Measurements from ENCODE around the gene FBXW10B.
A peak's percentile ranks its signal among the peaks of the same experiment; 100 is the strongest.
"Not testable (repeated sequence)": the region's sequence is repeated elsewhere in the genome, so short reads cannot be mapped to it uniquely, and the experiment has no call there.

Gene FBXW10B

DNA sequence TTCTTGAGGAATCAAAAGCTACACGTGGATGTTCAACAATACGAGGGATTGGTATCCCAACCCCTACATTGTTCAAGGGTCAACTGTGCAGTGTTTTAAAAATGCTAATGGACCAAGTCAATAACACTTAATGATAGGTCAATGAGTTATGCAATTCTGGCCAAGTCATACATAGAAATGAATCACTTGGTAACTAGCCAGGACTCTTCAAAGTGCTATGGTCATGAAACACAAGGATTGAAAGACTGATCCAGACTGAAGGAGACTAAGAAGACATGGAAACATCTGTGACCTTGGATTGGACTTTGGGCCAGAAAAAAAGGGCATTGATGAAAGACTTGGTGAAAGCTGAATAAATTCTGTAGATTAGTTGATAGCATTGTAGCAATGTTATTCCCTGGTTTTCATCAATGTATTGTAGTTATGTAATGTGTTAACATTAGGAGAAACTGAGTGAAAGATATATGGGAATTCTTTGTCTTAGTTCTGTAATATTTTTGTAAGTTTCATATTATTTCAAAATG, 11.5 kb upstream of the FBXW10B start:
- DNase-seq (ENCODE audit: low read depth): peak; percentile 31

DNA sequence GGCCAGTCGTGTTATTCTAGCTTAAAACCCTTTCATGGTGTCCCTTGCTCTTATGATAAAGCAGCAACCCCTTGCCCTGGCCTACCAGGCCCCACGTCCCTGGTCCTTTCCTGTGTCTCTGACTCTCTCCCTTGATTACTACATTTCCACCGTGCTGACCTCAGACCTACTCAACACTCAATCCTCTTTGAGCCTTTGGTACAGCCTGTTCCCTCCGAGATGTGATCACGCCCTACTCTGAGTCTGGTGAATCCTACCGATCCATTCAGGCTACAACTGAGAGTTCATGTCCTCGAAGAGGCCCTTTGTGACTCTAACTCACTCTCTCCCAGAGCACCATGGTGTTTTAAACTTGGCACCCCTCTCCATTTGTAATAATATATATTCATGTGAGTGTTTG, 10.5 kb upstream of the FBXW10B start:
- not testable (repeated sequence) for DNase-seq (ENCODE audit: low read depth)

DNA sequence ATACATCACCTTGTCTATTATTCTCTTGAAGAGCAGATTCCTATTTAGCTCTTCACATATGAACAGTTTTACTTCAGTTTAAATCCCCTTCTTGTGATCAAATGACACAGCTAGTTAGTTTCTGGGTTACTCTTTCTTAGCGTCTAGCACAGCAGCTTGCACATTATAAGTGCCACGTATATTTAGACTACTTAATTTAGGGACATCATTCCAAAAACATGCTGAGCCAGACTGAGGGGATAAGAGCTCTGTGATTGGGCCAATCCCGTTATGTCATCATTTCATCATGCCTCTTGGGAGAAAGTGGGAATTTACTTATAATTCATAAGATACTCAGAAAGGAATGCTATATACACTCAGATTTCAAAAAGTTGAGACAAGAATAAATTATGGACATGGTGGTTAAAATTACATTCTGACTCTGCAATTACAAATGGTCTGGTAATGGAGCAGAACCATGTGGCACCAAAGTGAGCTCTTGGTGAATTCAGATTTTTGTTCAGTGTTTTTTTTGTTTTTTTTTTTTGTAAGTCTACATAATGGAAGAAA, 4.2 kb upstream of the FBXW10B start:
- DNase-seq (ENCODE audit: low read depth): not testable (repeated sequence)

DNA sequence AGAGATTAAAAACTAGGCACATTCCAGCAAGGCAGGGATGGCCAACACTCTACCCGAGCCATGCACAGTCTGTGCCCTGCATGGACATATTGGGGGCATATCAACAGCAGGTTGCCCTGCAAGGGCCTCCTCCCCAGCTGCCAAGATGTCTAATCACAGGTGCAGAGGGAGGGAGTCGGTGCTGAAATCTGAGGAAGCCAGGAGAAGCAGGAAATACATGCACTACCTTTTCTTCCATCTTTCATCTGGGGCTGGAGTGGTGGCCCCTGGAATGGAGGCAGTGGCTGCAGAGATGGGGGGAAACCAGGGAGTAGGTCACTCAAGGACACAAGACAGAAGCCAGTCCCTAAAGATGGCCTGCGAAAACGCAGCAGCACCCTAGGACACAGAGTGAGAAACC, 3.8 kb upstream of the FBXW10B start:
- DNase-seq (ENCODE audit: low read depth): not testable (repeated sequence)

DNA sequence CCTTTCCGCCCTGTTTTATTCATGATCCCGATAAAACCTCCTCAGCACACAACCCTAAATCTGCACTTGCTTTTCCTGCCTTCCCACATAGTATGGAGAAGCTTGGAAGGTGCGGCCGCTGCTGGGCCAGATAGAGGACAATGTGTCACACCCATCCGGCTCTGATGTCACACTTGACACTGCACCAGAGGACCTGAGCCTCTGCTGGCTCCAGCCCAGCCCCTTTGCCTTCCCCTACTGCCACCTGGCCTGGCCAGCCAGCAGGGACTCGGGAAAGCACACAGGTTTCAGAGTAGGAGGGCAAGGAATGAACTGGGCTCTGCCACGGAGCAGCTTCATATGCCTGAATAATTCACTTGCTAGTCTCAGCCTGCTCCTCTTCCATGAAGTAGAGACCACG, 2.6 kb upstream of the FBXW10B start:
- not testable (repeated sequence) for DNase-seq (ENCODE audit: low read depth)

DNA sequence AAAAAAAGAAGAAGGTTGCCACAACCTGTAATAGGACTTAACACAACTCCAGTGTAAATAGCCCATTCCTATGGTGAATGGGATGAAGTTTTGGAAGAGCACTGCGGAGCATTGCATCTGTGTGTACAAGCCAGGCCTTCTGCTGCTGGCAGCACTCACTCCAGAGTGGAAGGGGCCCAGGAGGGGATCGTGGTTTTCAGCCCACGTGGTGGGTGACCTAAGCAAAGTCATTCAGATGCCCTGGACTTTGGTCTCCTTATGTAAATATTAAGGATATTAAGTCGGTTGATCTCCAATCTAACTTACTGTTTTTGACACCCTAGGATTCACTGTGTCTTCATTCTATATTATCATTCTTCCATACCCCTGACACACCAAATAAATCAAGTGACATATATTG, 2.7 kb downstream of the FBXW10B start:
- not testable (repeated sequence) for DNase-seq (ENCODE audit: low read depth)

DNA sequence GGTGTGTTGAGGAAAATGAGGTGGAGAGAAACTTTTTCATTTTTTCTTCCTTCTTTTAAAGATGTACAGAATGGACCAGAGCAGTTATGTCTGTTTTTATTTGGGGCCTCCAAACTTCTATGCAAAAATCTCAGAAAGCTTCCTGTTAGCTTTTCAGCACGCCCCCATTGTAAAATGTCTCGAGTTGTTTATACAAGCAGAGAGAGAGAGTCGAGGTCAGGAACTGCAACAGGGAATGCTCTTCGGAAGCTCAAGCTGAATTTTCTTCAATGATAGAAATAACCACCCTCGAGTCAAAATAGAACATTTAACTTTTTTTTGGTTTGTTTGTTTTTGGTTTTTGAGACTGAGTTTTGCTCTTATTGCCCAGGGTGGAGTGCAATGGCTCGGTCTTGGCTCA, 3.7 kb downstream of the FBXW10B start:
- not testable (repeated sequence) for DNase-seq (ENCODE audit: low read depth)

DNA sequence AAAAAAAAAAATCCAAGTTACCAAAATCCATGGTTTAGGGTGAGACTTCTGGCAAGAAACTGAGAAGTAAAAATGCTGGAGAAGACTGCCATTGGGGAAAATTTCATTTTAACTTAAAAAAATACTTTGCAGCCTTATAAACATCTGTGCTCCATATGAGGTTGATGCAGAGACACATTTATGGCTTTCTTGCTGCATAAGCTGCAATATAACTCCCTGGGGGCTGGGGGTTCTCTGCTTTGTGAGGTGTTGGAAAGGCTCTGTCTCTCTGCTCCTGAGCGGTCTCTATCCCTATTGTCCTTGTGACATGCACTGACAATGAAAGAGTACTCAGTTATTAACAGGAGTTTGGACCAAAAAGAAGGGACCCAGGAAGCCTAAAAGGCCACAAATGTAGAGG, 6.4 kb downstream of the FBXW10B start:
- not testable (repeated sequence) for DNase-seq (ENCODE audit: low read depth)

DNA sequence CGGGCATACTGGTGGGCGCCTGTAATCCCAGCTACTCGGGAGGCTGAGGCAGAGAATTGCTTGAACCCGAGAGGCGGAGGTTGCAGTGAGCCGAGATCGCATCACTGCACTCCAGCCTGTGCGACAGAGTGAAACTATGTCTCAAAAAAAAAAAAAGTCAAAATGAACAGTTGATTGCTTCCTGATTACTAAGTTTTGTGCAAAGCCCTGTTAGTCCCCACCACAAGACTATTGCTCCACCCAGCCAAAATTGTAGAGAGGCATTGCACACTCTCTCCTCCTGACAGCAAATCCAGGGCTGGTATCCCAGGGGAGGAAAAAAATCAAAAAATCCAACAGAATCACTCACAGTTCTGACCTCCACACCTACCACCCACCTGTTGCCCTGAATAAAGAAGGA, 26.5 kb downstream of the FBXW10B start:
- not testable (repeated sequence) for DNase-seq (ENCODE audit: low read depth)

DNA sequence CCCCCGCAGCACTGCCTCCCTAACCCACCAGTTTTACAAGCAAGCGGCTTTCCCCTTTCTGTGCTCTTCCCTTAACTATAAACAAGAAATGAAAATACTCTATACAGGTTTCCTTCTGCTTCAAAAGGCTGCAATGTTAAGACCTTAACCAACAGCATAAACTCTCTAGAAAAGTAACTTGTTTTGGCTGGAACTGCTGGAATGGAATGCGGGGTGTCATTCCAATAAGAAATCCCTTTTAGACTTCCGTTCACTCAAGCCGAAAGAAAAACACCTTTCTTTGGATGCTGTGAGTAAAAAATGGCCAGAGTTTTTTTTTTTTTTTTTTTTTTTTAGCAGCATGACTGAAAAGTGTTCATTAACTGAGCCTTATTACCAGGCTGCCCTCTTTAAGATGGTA, 27.5 kb downstream of the FBXW10B start:
- not testable (repeated sequence) for DNase-seq (ENCODE audit: low read depth)

DNA sequence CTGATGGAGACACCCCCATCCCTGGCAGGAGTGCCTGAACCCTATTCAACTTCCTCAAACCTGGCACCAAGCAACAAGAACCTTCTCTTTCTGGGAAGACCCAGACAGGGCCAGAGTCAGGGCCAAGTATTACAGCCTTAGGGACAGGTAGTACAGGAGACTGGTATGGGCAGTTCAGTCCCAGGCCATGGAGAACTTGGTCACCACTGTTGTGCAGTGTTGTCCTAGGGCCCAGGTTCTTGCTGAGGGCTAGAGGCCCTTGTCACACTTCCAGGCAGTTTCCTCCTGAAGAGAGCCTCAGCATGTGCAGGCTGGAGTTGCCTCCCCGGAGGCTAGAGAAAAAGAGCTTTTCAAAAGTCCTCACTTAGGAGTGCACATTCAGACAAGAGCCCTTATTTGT, 28.7 kb downstream of the FBXW10B start:
- not testable (repeated sequence) for DNase-seq (ENCODE audit: low read depth)

DNA sequence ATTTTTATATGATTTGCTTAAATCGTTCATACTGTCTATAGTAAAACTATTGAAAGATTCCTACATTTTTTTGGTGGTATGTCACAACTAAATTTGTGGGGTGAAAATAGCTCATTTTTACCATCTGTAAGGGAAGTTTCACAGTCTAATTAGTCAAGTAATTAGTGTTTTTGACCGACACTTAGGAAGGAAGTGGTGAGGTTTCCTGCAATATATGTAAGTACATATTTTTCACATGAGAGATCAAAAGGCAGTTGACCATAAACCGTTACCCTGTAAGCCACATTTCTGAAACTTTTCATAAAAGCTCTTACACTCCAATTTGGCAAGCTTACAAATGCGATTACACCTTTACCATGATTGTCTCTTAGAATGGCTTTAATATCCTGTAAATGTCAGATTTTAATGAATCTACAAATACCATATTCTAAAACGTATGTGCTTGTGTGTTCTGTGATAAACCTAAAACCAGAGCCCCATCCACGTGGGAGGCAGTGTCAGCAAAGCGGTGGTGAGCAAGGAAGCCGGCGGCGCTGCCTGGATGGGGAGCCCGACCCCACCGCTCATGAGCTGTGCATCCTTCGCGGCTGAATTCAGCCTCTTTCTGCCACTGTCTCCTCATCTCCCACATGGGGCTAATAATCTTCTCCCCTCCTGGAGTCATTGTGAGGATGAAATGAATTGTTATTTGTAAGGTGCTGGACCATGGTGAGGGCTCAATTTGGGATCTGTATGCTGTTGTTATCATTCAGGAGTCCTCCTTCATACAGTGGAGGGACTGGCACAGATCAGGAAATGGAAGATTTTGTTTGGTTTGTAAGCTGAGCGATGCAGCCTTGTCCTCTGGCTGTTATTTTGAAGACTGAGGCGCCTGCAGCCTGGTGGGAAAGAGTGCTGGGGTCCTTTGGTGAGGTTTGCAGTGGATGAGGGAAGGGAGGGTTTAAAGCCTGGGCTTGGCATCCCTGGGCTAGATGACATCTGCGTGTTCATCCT, 29.7 kb downstream of the FBXW10B start:
- not testable (repeated sequence) for DNase-seq (ENCODE audit: low read depth)

DNA sequence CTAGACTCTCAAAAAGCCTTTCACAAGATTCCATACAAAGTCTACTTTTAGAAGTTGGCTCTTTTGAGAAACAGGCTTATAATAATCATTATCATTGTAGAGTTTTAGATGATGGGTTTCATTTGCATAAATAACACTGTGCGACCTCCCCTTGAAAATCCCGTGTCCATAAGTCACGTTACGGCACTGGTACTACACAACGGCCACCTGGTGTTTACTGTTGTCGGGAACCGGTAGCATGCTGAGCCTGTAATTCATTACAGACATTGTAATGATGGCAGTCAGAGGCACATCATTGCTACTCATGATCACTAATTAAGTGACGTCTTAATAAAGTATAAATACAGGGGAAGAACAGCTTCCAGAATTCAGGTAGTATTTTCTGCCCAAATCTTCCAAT, 31.5 kb downstream of the FBXW10B start:
- not testable (repeated sequence) for DNase-seq (ENCODE audit: low read depth)

DNA sequence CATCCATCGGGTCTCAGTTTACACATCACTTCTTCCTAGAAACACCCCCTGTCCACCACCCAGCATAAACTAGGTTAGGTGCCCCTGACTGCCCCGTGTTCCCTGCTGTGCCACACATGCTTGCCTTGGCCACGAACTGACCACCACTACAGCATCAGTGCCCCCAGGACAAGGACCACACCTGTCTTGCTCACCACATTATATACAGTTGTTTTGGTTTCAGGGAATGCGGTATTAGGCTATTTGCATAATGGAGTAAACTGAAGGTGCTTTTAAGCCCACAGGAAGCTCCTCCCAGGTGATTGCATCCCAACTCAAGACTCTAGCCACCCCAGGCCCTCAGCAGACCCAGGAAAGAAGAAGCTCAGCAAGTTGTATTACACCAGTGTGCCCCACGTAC, 36.2 kb downstream of the FBXW10B start:
- DNase-seq (ENCODE audit: low read depth): not testable (repeated sequence)

DNA sequence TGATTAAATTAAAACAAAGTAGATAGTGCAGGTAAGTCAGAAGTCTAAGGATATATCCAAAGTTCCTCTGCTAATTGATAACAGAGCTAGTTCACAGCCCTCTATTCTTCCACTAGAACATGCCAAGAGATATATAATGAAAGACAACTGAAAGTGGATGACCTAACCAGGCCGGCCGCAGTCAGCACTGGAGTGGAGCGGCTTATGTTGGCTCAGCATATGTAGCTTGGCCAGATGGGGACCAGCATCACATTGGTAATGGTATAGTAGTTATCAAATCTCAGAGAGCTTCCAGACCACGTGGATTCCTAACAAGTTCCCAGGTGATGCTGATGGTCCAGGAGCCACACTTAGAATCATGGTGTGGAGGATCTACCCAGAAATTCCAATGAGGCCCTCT, 38.0 kb downstream of the FBXW10B start:
- DNase-seq (ENCODE audit: low read depth): not testable (repeated sequence)

DNA sequence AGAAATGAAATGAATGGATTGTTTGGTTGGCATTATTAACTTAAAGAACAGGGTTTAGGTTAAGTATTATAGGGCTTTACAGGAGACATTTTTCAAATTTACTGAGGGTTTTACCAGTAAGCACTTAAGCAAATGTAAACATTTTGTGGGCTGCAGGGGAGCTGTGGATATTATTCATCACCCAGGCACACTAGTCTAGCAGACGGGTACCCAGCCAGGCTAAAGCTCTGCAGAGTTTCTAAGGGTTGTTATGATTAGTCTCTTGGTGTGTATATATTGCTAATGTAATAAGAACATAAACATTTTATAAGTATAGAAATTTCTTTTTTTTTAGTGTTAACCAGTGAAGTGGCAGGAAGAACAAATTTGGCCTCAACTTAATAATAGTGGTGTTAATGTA, 42.7 kb downstream of the FBXW10B start:
- not testable (repeated sequence) for DNase-seq (ENCODE audit: low read depth)

DNA sequence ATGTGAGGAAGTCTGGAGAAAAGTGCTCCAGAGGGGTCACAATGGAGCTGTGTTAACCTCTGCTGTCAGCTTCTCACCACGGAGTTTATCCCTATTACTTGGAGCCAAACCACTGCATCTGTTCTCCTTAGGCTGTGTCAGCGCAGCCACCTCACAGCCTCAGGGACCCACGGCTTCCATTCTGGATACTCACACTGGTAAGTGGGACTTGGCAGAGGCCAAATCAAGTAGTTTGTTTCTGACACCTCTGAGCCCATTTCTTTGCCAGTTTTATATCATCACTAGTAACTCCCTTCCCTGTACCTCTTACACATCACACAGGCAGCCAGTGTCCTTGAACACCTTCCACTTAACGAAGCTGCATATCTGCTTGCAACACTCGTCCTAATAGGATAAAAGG, 44.8 kb downstream of the FBXW10B start:
- not testable (repeated sequence) for DNase-seq (ENCODE audit: low read depth)

DNA sequence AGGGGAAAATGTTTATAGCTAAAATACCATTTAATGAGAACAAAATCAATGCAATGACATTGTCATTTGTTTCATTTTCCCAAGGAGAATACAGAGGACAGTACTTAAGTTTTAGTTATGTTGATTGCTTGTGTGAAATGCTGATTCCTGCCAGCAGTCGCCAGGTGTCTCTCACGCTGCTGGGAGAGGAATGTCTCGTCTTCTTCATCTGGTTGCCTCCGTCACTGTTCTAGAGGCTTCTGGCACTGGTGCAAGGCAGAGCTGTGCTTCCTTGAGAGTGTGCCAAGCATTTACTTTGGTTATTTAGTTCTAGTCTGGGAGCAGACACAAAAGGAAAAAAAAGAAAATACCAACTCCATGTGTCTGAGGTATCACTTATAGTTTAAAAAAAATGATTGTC, 45.6 kb downstream of the FBXW10B start:
- DNase-seq (ENCODE audit: low read depth): not testable (repeated sequence)

Data from ELR (cell line).